ENCODE results near the gene PARK7. TPM values are rescaled to one million over a fixed set of nuclear protein-coding genes. Genes with fewer than 3 reads are reported as not detected.

The PARK7 gene
- total RNA-seq, 1 experiment from 2014 or later: 448 TPM

GRCh38 chr1:8011923-8012858 is 50.7 kb downstream of the PARK7 start:
- POLR2A ChIA-PET: interaction anchor here (0.6 to 1.2 kb wide), 3 partner anchors 20 to 135 kb away, joined by 3 to 4 read pairs (median 3); no protein-coding TSS in a partner anchor
- Histone ChIP-seq H3K4me1 (ENCODE audit: control insufficient read depth, insufficient read depth, low read length) (peaks cover 97% of the 10 kb centered on the region), H3K9me3 (ENCODE audit: control insufficient read depth, insufficient read depth, low read depth, low read length) (no peaks in the 10 kb centered on the region), H3K36me3 (ENCODE audit: control insufficient read depth, insufficient read depth, low read length) (peaks cover 49% of the 10 kb centered on the region), H3K27me3 (ENCODE audit: control insufficient read depth, insufficient read depth, low read length) (no peaks in the 10 kb centered on the region), H3K4me3 (ENCODE audit: low read depth in 2 of 2, low read length in 2 of 2) (peak overlapping the region; percentile 5 to 45; a peak in 3 of 4 replicates), H3K27ac (ENCODE audit: low read length) (peak overlapping the region; percentile 99)
- in situ Hi-C loops (cut with HindIII; ENCODE audit: low pct_unique_long_range_greater_than_20kb, low sequenced_read_pairs) (no loop called here), intact Hi-C loops (cut with micrococcal nuclease; ENCODE audit: unreplicated experiment) (no loop called here)
- TF ChIP-seq POLR2AphosphoS5 (IDR thresholded peaks at IDR 0.05; ENCODE audit: low read depth, low read length) (peak; percentile 87), REST (IDR thresholded peaks at IDR 0.05; ENCODE audit: insufficient read depth in 1 of 2, low read depth in 2 of 2, low read length in 1 of 2) (no peak)
- BruUV-seq (replicated peaks): TSS peak; percentile 32
- ATAC-seq: no peak
- no peak for DNase-seq (ENCODE audit: low read depth, low spot score)
- CTCF ChIA-PET: interaction anchor here (0.6 to 0.8 kb wide), 2 partner anchors 11 to 304 kb away, joined by 3 read pairs; no protein-coding TSS in a partner anchor

- Histone ChIP-seq H3K4me3 (ENCODE audit: low read depth in 2 of 2, low read length in 2 of 2) (peak overlapping the region in 1 of 2 experiments; percentile 45; a peak in 3 of 4 replicates), H3K27me3 (ENCODE audit: control insufficient read depth, insufficient read depth, low read length) (no peaks in the 10 kb centered on the region), H3K9me3 (ENCODE audit: control insufficient read depth, insufficient read depth, low read depth, low read length) (no peaks in the 10 kb centered on the region), H3K4me1 (ENCODE audit: control insufficient read depth, insufficient read depth, low read length) (peaks cover 98% of the 10 kb centered on the region), H3K36me3 (ENCODE audit: control insufficient read depth, insufficient read depth, low read length) (peaks cover 49% of the 10 kb centered on the region), H3K27ac (ENCODE audit: low read length) (peak overlapping the region; percentile 99)
- DNase-seq (ENCODE audit: low read depth, low spot score) (no peak), ATAC-seq (no peak)
- intact Hi-C loops (cut with micrococcal nuclease; ENCODE audit: unreplicated experiment) (no loop called here), in situ Hi-C loops (cut with HindIII; ENCODE audit: low pct_unique_long_range_greater_than_20kb, low sequenced_read_pairs) (no loop called here)
- BruUV-seq (replicated peaks): no TSS peak
- POLR2A ChIA-PET: no interaction called here
- TF ChIP-seq TCF7L2 (IDR thresholded peaks at IDR 0.05; ENCODE audit: low read depth, low read length): no peak
- TF ChIP-seq SIN3A (IDR thresholded peaks at IDR 0.05; ENCODE audit: borderline replicate concordance, insufficient read depth, low read depth, low read length): no peak
- no peak for TF ChIP-seq REST (IDR thresholded peaks at IDR 0.05; ENCODE audit: insufficient read depth in 1 of 2, low read depth in 2 of 2, low read length in 1 of 2)
- no peak for TF ChIP-seq CTCF (IDR thresholded peaks at IDR 0.05)
- TF ChIP-seq POLR2AphosphoS5 (IDR thresholded peaks at IDR 0.05; ENCODE audit: low read depth, low read length): no peak; the same call in 1 of the 2 replicates
- CTCF ChIA-PET: no interaction called here
These were observed 51.4 kb downstream of the PARK7 start for GRCh38 chr1:8012955-8013354.

Measured in Panc1 (cell line).